ENCODE measurements around the gene TP53I13. TPM values are rescaled to one million over a fixed set of nuclear protein-coding genes. Genes with fewer than 3 reads are reported as not detected.
A peak's percentile ranks its signal among the peaks of the same experiment; 100 is the strongest.

Gene TP53I13
- total RNA-seq, 1 experiment from 2014 or later, result 33.3 TPM

- Histone ChIP-seq H3K9me3 (ENCODE audit: control insufficient read depth in 1 of 2, insufficient read depth in 1 of 2, low read depth in 1 of 2, low read length in 2 of 2) (no peaks in the 10 kb centered on the region), H3K79me2 (ENCODE audit: insufficient read depth, low read length) (peaks cover 45% of the 10 kb centered on the region), H3K36me3 (ENCODE audit: control insufficient read depth in 1 of 2, insufficient read depth in 2 of 2, low read length in 2 of 2) (no peaks in the 10 kb centered on the region), H3K4me3 (replicated peaks in 1 of 2; ENCODE audit: low read depth in 1 of 2, low read length in 2 of 2) (peak within 1 kb of the TSS; percentile 68 to 74), H3K27me3 (ENCODE audit: insufficient read depth, low read length) (no peaks in the 10 kb centered on the region), H3K27ac (ENCODE audit: low read depth, low read length) (peak within 1 kb of the TSS; percentile 94), H3K9ac (ENCODE audit: low read length) (peak within 1 kb of the TSS; percentile 84), H2AFZ (ENCODE audit: low read depth, low read length, poor library complexity, severe bottlenecking) (no peak within 1 kb of the TSS), H3K9me2 (ENCODE audit: insufficient read depth) (no peaks in the 10 kb centered on the region), H3K4me1 (ENCODE audit: control insufficient read depth in 1 of 2, insufficient read depth in 2 of 2, low read length in 2 of 2) (peaks cover 28 to 61% of the 10 kb centered on the region in 2 experiments), H4K20me1 (ENCODE audit: insufficient read depth) (no peaks in the 10 kb centered on the region), H3K4me2 (ENCODE audit: low read length) (peak within 1 kb of the TSS; percentile 91)
- intact Hi-C loops (cut with micrococcal nuclease), result loop anchor here (10.0 kb wide), 1 partner anchor 448 kb away; no protein-coding TSS in a partner anchor
- TF ChIP-seq CTCF (IDR thresholded peaks at IDR 0.05 in 2 of 3, conservative IDR thresholded peaks at IDR 0.05 in 1 of 3; ENCODE audit: borderline replicate concordance in 1 of 3, insufficient read depth in 1 of 3, low read depth in 2 of 3, low read length in 2 of 3), result no peak
- TF ChIP-seq TCF7L2 (IDR thresholded peaks at IDR 0.05; ENCODE audit: borderline replicate concordance, extremely low read depth, insufficient read depth, insufficient read length), result peak; percentile 44
- no peak for TF ChIP-seq YY1 (IDR thresholded peaks at IDR 0.05; ENCODE audit: extremely low read depth, insufficient replicate concordance, low read depth, low read length)
- no TSS peak for BruUV-seq (replicated peaks)
- RAD21 ChIA-PET (ENCODE audit: low non-redundant PET in 1 of 2, low total read pairs in 2 of 2, uncharacterized antibody in 2 of 2, unreplicated experiment in 2 of 2), result no interaction called here
- DNase-seq (ENCODE audit: low read depth, low spot score), result no peak
- ATAC-seq, result peak; percentile 5
- POLR2A ChIA-PET, result interaction anchor here (1.0 to 1.5 kb wide), 2 partner anchors 12 to 30 kb away, joined by 4 to 6 read pairs; partner anchors contain the start of gene CORO6
- CTCF ChIA-PET, result interaction anchor here (0.9 to 3.4 kb wide), 14 partner anchors 13 to 702 kb away, joined by 3 to 57 read pairs (median 5); partner anchors contain the start of genes ABHD15 and TP53I13
Measured at GRCh38 chr17:29592850-29593551, 24.5 kb downstream of the TP53I13 start, which contains the start of gene ANKRD13B. Gene ANKRD13B, plus strand, starts transcription at chr17:29593132. Its CDS starts 490 bp downstream, at chr17:29593622.

Data from HCT116 (cell line).